ENCODE measurements around the gene LIMD2.

LIMD2 gene

GRCh38 chr17:63682981-63683380, 16.9 kb downstream of the LIMD2 start:
- DNase-seq (ENCODE audit: low read depth in 2 of 2, low spot score in 1 of 2) = no peak

- no peak for DNase-seq (ENCODE audit: low read depth in 2 of 2, low spot score in 1 of 2)
Measured at GRCh38 chr17:63682441-63682840, 17.5 kb downstream of the LIMD2 start.

DNA sequence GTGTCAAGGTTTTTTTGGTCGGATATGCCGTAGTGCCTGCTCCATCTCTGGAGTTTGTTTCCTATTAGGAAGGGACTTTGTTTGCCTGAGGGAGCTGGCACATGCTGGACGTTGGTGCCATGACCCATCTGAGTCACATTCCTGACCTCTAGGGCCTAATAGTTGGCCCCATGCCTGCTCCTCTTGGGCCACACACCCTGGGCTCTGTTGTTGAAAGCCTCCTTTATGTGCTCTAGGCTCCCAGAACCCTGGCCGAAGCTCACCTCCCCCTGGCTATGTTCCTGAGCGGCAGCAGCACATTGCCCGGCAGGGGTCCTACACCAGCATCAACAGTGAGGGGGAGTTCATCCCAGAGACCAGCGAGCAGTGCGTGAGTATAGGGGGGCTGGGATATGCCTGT, 18.4 kb downstream of the LIMD2 start:
- no peak for DNase-seq (ENCODE audit: low read depth in 2 of 2, low spot score in 1 of 2)

GRCh38 chr17:63680700-63681099, 19.2 kb downstream of the LIMD2 start:
- DNase-seq (ENCODE audit: low read depth in 2 of 2, low spot score in 1 of 2) = no peak

DNA sequence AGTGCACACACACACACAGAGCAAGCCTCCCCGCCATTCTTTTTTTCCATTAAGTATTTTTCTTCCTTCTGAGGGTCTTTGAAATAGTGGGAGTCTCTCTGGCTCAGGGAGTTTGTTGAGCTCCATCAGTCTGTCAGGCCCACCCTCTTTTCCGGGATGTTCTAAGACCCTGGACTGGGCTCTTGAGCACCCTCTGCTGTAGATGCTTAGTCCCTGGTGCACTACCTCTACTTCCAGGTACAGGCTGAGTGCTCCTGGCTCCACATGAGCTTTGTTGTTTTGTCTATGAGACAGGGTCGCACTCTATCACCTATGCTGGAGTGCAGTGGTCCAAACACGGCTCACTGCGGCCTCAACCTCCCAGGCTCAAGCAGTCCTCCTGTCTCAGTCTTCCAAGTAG, 20.7 kb downstream of the LIMD2 start:
- no peak for DNase-seq (ENCODE audit: low read depth in 2 of 2, low spot score in 1 of 2)

- DNase-seq (ENCODE audit: low read depth in 2 of 2, low spot score in 1 of 2) = no peak
Measured at GRCh38 chr17:63676584-63676983, 23.3 kb downstream of the LIMD2 start.

- no peak for DNase-seq (ENCODE audit: low read depth in 2 of 2, low spot score in 1 of 2)
Measured at GRCh38 chr17:63675607-63676546, 24.0 kb downstream of the LIMD2 start.

DNA sequence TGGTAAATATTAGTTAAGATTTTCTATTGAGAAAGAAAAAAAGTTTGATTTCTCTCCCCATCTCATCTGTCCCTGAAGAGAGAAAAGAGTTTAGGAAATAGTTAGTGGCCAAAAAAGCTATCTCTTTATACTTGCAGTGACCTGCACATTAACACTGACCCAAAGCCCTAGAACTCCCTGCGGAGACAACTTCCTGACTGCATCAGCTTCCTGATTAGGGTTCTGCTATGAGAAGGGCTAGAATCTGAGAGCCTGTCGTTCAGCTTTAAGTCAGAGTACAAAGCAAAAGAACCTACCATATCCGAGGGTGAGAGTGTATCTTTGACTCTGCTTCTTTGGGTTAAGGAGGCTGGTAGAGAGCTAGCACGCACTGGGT, 24.7 kb downstream of the LIMD2 start:
- DNase-seq (ENCODE audit: low read depth in 2 of 2, low spot score in 1 of 2) = no peak

DNA sequence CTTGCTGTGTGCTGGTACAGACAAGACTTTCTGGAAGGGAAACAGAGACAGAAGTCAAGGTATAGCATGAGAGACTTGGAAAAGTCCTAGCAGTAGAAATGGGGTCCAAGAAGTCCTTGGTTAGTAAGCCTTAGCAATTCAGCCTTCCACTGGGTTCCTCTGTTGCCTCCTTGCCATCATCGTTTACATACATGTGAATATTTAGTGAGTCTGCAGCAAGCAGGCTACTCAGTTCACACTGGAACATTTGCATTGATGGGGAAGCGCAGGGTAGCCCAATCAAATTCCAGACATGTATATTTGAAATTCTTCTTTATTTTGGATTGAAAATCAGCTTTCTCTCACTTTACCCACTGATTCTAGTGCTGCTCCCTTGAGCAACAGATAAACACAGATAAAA, 27.1 kb downstream of the LIMD2 start:
- no peak for DNase-seq (ENCODE audit: low read depth in 2 of 2, low spot score in 1 of 2)

DNA sequence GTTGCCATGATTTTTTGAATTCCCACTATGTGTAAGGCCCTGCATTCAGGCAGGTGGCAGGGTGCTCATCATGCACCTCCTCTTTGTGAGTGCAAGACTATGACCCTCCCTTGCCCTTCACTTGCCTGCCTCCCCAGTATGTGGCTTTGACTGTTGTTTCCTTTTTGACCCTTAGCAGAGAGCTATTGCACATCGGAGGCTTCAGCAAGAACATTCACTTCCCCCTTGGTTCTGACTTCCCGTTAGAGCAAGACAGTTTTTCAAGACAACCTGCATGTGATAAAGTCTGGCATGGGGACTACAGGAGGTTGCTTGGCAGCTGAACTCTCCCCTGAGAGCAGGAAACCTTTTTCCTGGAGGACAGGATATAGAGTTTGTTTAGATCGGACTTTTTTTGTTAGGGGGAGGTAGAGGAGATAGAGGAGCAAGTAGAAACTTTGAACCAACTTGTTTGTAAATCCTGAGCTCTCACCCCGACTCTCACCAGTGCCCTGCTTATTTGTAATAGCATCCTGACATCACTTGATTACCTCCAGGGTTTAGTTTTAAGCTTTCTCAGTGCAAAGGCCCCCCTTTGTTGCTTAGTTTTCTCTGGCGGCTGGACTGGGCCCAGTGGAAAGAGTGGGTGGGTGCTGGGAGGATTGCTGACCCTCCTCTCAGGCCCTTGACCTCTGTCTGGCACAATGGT, 34.3 kb downstream of the LIMD2 start:
- no peak for DNase-seq (ENCODE audit: low read depth in 2 of 2, low spot score in 1 of 2)

DNA sequence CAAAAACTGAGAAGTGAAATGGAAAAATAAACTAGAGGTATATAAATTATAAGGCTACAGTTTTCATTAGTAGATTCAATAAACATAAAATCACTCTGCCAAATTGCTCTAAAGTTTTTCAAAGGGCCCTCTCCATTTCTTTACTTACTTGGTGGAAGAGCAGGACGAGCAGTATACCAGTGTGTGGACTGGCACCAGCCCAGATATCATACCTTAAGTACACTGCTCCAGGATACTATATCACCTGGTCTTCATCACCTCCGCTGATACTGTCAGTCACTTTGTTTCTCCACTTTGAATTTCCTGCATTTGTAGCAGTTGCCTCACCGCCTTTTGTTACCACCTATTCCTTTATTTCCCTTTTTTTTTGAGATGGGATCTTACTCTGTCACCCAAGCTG, 40.1 kb downstream of the LIMD2 start:
- DNase-seq (ENCODE audit: low read depth in 2 of 2, low spot score in 1 of 2) = no peak

DNA sequence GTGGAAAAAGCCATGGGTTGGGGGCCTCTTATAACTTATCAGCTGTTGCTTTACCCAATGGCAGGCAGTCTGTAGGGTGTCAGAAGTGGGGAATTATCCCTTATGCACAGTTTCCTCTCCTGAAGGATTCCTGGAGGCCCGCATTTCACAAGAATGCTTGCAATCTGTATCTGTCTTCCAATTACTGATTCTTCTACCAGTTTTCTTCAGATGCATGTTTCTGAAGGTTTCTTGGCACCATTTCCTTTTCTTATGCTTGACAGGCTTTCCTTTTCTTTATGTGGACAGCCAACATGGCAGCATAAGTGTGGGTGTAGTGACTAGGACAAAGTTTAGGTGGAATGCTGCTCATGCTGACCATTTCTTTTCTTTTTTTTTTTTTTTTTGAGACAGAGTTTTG, 41.6 kb downstream of the LIMD2 start:
- DNase-seq (ENCODE audit: low read depth in 2 of 2, low spot score in 1 of 2) = no peak

DNA sequence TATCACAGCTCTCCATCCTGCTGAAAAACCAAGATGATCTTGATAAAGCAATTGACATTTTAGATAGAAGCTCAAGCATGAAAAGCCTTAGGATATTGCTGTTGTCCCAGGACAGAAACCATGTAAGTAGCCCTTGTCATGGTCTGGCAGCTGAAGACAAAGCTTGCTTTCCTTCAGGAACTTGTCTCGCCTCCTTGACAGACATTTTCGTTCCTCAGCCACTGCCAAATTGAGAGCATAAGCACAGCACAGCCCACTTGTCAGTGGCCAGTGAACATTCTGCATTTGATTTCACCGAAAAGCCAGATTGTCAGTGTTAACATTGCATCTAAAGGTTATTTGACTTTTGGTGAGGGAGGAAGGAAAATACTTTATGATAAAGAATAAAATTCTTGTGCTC, 42.1 kb downstream of the LIMD2 start:
- no peak for DNase-seq (ENCODE audit: low read depth in 2 of 2, low spot score in 1 of 2)

DNA sequence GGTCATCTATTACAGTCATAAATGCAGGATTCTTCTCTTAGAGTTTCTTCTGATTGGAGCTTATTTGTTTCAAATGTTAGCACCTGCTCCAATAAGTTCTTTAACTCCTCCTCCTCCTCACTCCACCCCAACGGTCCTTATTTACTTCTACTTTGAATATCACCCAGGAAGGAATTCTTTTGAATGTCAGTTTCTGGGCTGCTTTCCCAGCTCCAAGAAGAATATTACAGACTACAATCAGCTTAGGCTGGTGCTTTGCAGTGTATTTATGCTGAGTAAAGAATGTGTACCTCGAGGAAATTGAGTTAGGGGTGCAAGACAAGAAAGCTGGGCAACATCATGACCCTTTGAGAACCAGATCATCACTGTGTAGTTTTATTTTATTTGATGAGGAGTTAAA, 46.9 kb downstream of the LIMD2 start:
- DNase-seq (ENCODE audit: low read depth in 2 of 2, low spot score in 1 of 2) = no peak

- no peak for DNase-seq (ENCODE audit: low read depth in 2 of 2, low spot score in 1 of 2)
Measured at GRCh38 chr17:63652106-63652505, 47.8 kb downstream of the LIMD2 start.

DNA sequence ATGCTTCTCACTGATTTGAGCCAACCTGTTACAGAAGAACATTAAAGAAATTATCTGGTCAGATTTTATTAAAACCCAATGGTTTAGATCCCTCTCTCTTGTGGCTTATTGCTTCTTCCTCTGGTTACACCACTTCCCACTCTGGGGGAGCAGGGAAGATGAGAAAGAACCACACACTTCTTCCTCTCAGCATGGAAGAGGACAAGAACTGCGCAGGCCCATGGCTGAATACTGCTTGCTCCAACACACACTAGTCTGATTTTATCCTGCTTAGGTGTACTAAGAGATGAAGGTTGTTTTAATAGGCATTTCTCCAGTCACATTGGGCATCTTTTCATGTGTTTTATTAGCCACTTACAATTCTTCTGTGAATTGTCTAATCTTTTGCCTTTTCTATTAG, 50.1 kb downstream of the LIMD2 start:
- DNase-seq (ENCODE audit: low read depth in 2 of 2, low spot score in 1 of 2) = no peak

DNA sequence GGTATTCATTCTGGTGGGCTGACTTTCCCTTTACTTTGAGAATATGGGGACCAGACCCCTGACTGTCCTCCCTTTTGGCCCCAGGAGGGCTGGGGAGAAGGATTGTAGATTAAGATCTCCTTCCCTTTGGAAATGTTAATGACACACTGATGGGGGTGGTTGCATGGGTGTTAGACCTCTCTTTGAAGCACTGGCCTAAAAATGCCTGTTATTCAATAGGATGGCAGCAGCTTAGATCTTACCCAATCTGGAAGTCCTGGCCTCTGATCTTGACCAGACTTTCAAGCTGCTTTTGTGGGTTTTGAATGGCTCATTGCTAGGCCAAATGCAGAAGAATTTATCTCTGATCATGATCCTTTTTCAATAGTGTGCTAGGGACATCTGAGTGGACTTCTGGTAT, 52.0 kb downstream of the LIMD2 start:
- no peak for DNase-seq (ENCODE audit: low read depth in 2 of 2, low spot score in 1 of 2)

GRCh38 chr17:63647065-63647725, 52.7 kb downstream of the LIMD2 start:
- DNase-seq (ENCODE audit: low read depth in 2 of 2, low spot score in 1 of 2) = no peak

- no peak for DNase-seq (ENCODE audit: low read depth in 2 of 2, low spot score in 1 of 2)
Measured at GRCh38 chr17:63646488-63646806, 53.5 kb downstream of the LIMD2 start.

All from stimulated activated CD8-positive, alpha-beta memory T cell treated with anti-CD3 and anti-CD28 coated beads, Interleukin-4, amount 100 ng/mL, for 1 hour (primary cell).